ENCODE data around the gene DXO.
"Not testable (repeated sequence)": the region's sequence is repeated elsewhere in the genome, so short reads cannot be mapped to it uniquely, and the experiment has no call there.

DXO gene

GRCh38 chr6:31958741-31959739 is 12.9 kb downstream of the DXO start, which contains the start of the genes NELFE and SKIC2:
Gene NELFE (minus strand): TSS chr6:31958971. CDS start chr6:31958446, 525 bp downstream.
Gene SKIC2 (plus strand): TSS chr6:31959175. CDS start chr6:31959193, 18 bp downstream.
- DNase-seq (ENCODE audit: low read depth): peak; percentile 99

GRCh38 chr6:31958412-31958740 is 13.6 kb downstream of the DXO start:
- no peak for DNase-seq (ENCODE audit: low read depth)

- DNase-seq (ENCODE audit: low read depth): no peak
These were observed 15.1 kb downstream of the DXO start for GRCh38 chr6:31956796-31957195.

- no peak for DNase-seq (ENCODE audit: low read depth)
These were observed 17.4 kb downstream of the DXO start for GRCh38 chr6:31954511-31954910.

GRCh38 chr6:31952890-31953289 is 19.0 kb downstream of the DXO start:
- no peak for DNase-seq (ENCODE audit: low read depth)

GRCh38 chr6:31952140-31952805 is 19.7 kb downstream of the DXO start:
- peak; percentile 71 for DNase-seq (ENCODE audit: low read depth)

- no peak for DNase-seq (ENCODE audit: low read depth)
These were observed 21.9 kb downstream of the DXO start for GRCh38 chr6:31949926-31950548.

GRCh38 chr6:31948753-31949413 is 23.1 kb downstream of the DXO start:
- DNase-seq (ENCODE audit: low read depth): peak; percentile 24

- no peak for DNase-seq (ENCODE audit: low read depth)
These were observed 23.6 kb downstream of the DXO start for GRCh38 chr6:31948306-31948705.

GRCh38 chr6:31947864-31948263 is 24.1 kb downstream of the DXO start:
- DNase-seq (ENCODE audit: low read depth): no peak

- DNase-seq (ENCODE audit: low read depth): no peak
These were observed 24.8 kb downstream of the DXO start for GRCh38 chr6:31947070-31947675.

- no peak for DNase-seq (ENCODE audit: low read depth)
These were observed 25.5 kb downstream of the DXO start for GRCh38 chr6:31946370-31946885.

GRCh38 chr6:31945507-31946369 is 26.2 kb downstream of the DXO start, which contains the start of gene CFB:
Gene CFB (plus strand): TSS chr6:31946095. CDS start chr6:31946222, 127 bp downstream.
- DNase-seq (ENCODE audit: low read depth): peak; percentile 82

- no peak for DNase-seq (ENCODE audit: low read depth)
These were observed 26.8 kb downstream of the DXO start for GRCh38 chr6:31945154-31945506.

- no peak for DNase-seq (ENCODE audit: low read depth)
These were observed 28.2 kb downstream of the DXO start for GRCh38 chr6:31943742-31944141.

GRCh38 chr6:31940256-31940664 is 31.7 kb downstream of the DXO start:
- DNase-seq (ENCODE audit: low read depth): peak; percentile 78

GRCh38 chr6:31935823-31936222 is 36.1 kb downstream of the DXO start:
- no peak for DNase-seq (ENCODE audit: low read depth)

- no peak for DNase-seq (ENCODE audit: low read depth)
These were observed 36.9 kb downstream of the DXO start for GRCh38 chr6:31935021-31935420.

- DNase-seq (ENCODE audit: low read depth): no peak
These were observed 38.4 kb downstream of the DXO start for GRCh38 chr6:31933537-31933936.

GRCh38 chr6:31932137-31932536 is 39.8 kb downstream of the DXO start:
- DNase-seq (ENCODE audit: low read depth): not testable (repeated sequence)

Data from EH (cell line).